ENCODE data around the gene KLF17. TPM values are rescaled to one million over a fixed set of nuclear protein-coding genes. Genes with fewer than 3 reads are reported as not detected.

KLF17 gene
- total and polyA plus RNA-seq, 2 of the 8 experiments (the other 6 are each of a cell fraction or from before 2014, with no cell fraction given) = not detected

- Histone ChIP-seq H3K4me2 (ENCODE audit: insufficient read depth in 1 of 2, low read depth in 2 of 2, low read length in 2 of 2) (no peak overlapping the region), H4K5ac (ENCODE audit: insufficient read length, low read depth, low read length) (no peak overlapping the region), H4K8ac (ENCODE audit: extremely low read depth, insufficient read depth, low read length) (no peak overlapping the region; the same call in 1 of the 2 replicates), H3K14ac (ENCODE audit: insufficient read length) (no peak overlapping the region), H3K9me3 (ENCODE audit: insufficient read depth in 2 of 2, low read depth in 1 of 2, low read length in 1 of 2) (0 out of 4 replicates have a peak, but pooled peaks cover 0 to 6% of the 10 kb centered on the region in 2 experiments), H4K91ac (replicated peaks; ENCODE audit: insufficient read length, low read length) (no peak overlapping the region), H3K27ac (ENCODE audit: low read depth, low read length) (no peak overlapping the region), H3K4me3 (ENCODE audit: extremely low read depth in 1 of 4, insufficient read depth in 2 of 4, low read depth in 3 of 4, low read length in 4 of 4) (no peak overlapping the region), H3K4ac (replicated peaks; ENCODE audit: insufficient read length, low read depth, low read length) (no peak overlapping the region), H2BK20ac (ENCODE audit: low read length) (no peak overlapping the region), H3K79me2 (ENCODE audit: control insufficient read depth in 1 of 2, insufficient read depth in 2 of 2, low read length in 2 of 2) (no peaks in the 10 kb centered on the region), H3K23me2 (ENCODE audit: low read depth, low read length) (no peaks in the 10 kb centered on the region), H2BK120ac (replicated peaks; ENCODE audit: low read depth, low read length) (no peak overlapping the region), H2AFZ (ENCODE audit: low read length) (peak overlapping the region; percentile 82; the same call in 1 of the 2 replicates), H3K56ac (replicated peaks; ENCODE audit: insufficient read length, low read depth, low read length) (no peak overlapping the region), H3K18ac (ENCODE audit: extremely low read depth, low read length) (no peak overlapping the region), H3K27me3 (replicated peaks in 1 of 4; ENCODE audit: control insufficient read depth in 3 of 4, extremely low read depth in 1 of 4, insufficient read depth in 3 of 4, low read length in 3 of 4) (no peaks in the 10 kb centered on the region), H2BK5ac (ENCODE audit: low read depth, low read length) (no peak overlapping the region), H2BK15ac (ENCODE audit: low read length) (no peak overlapping the region), H3K79me1 (ENCODE audit: low read depth, low read length) (no peaks in the 10 kb centered on the region), H3K9ac (replicated peaks in 1 of 4; ENCODE audit: extremely low read depth in 1 of 4, low read depth in 3 of 4, low read length in 3 of 4) (no peak overlapping the region), H3K4me1 (replicated peaks in 1 of 4; ENCODE audit: control insufficient read depth in 3 of 4, insufficient read depth in 4 of 4, low read length in 3 of 4) (peaks cover 0 to 3% (median 0%) of the 10 kb centered on the region in 4 experiments; a peak in 2 of 7 replicates), H2AK5ac (ENCODE audit: low read depth, low read length) (no peak overlapping the region), H3K23ac (ENCODE audit: insufficient read length) (no peak overlapping the region), H2BK12ac (ENCODE audit: low read depth, low read length) (no peak overlapping the region), H3K36me3 (ENCODE audit: control insufficient read depth in 2 of 4, insufficient read depth in 4 of 4, low read length in 3 of 4) (no peaks in the 10 kb centered on the region), H4K20me1 (replicated peaks in 1 of 2; ENCODE audit: control insufficient read depth in 1 of 2, insufficient read depth in 2 of 2, low read length in 2 of 2) (no peaks in the 10 kb centered on the region)
- no peak for FAIRE-seq
- DNase-seq (ENCODE audit: low read depth in 1 of 2, low spot score in 2 of 2) = peak in 1 of 2 experiments; percentile 48
- CTCF ChIA-PET (ENCODE audit: partially characterized antibody) = no interaction called here
- POLR2A ChIA-PET (ENCODE audit: partially characterized antibody) = interaction anchor here (0.6 kb wide), 1 partner anchor 102 kb away, joined by 3 read pairs; no protein-coding TSS in a partner anchor
- WGBS, 2 experiments (ENCODE audit: extremely low coverage in 1 of 2, insufficient coverage in 1 of 2, insufficient read length in 1 of 2, insufficient replicate concordance in 2 of 2, low coverage in 1 of 2, low lambda C conversion rate in 2 of 2, missing lambda C conversion rate in 1 of 2) = 86% methylated on average over 28 of the region's 28 CpGs; no CpG with 5 or more reads in 1 of the 2 experiments
- TF ChIP-seq JUN (IDR thresholded peaks at IDR 0.05; ENCODE audit: low read depth, low read length) = no peak
- TF ChIP-seq CHD2 (IDR thresholded peaks at IDR 0.05; ENCODE audit: low read length) = no peak
- TF ChIP-seq ATF3 (IDR thresholded peaks at IDR 0.05; ENCODE audit: insufficient read depth, low read depth, low read length) = no peak
- TF ChIP-seq KDM5A (IDR thresholded peaks at IDR 0.05; ENCODE audit: low read length) = no peak
- no peak for TF ChIP-seq CTCF (IDR thresholded peaks at IDR 0.05; ENCODE audit: control extremely low read depth in 1 of 3, insufficient read depth in 1 of 3, low read depth in 1 of 3, low read length in 3 of 3)
- no peak for TF ChIP-seq ATF2 (IDR thresholded peaks at IDR 0.05; ENCODE audit: low read length)
- no peak for TF ChIP-seq MAFK (IDR thresholded peaks at IDR 0.05; ENCODE audit: low read depth, low read length)
These were observed 28.1 kb downstream of the KLF17 start for GRCh38 chr1:44146536-44147361.

All from H1 (cell line).